Adrenal gland (tissue), 12 donors: ENCODE results near the gene RABGAP1L. TPM values are rescaled to one million over a fixed set of nuclear protein-coding genes. Genes with fewer than 3 reads are reported as not detected.

ENCODE experiments used
- DNase-seq, 7 donors: peaks; one replicate each; pipeline ENCODE4 v3.0.0-alpha.2; 2019 to 2020
- H3K27ac ChIP-seq, 5 donors: fragments of 200-600 bp; sonication (generic) in 4 of 5; 1 replicate in 3 of 5; 2 replicates in 2 of 5; pipeline versions ENCODE4 v1.5.1 to v1.8.0; 2016 to 2020; ENCODE audit warnings: mild to moderate bottlenecking in 1 of 5
- H3K27me3 ChIP-seq: fragments of 200-600 bp; 2 replicates; pipeline ENCODE4 v1.8.0; 2021
- H3K36me3 ChIP-seq, 2 donors: fragments of 200-600 bp; replicated peaks in 1 of 2; 1 replicate in 1 of 2; 2 replicates in 1 of 2; pipeline versions ENCODE4 v1.5.1 to v1.8.0; 2018 to 2022
- H3K4me1 ChIP-seq, 2 donors: fragments of 200-600 bp; replicated peaks in 1 of 2; 1 replicate in 1 of 2; 2 replicates in 1 of 2; pipeline versions ENCODE4 v1.5.1 to v1.8.0; 2018 to 2021
- H3K4me3 ChIP-seq, 4 donors: fragments of 200-600 bp; sonication (generic) in 3 of 4; one replicate each; pipeline ENCODE4 v1.5.1; 2016 to 2018
- H3K9me3 ChIP-seq, 3 donors: fragments of 200-600 bp; sonication (generic) in 1 of 3; replicated peaks in 1 of 3; 1 replicate in 2 of 3; 2 replicates in 1 of 3; pipeline versions ENCODE4 v1.5.1 to v1.8.0; 2016 to 2021
- POLR2A ChIP-seq, 2 donors: fragments of 450-650 bp; IDR thresholded peaks; one replicate each; pipeline ENCODE4 v1.6.1; 2017; ENCODE audit warnings: antibody characterized with exemption in 2 of 2, mild to moderate bottlenecking in 2 of 2, moderate library complexity in 1 of 2
- WGBS, 4 donors: extraction: QIAGEN DNeasy Blood & Tissue Kit in 2 of 4; methylation state at CpG; one replicate each; pipeline versions ENCODE4 v1.1.5 to v1.1.7; 2013 to 2017; 5-methylcytosine and 5-hydroxymethylcytosine counted together
- intact Hi-C, 2 donors: fragments of 100-400 bp; cut with DNase I; formaldehyde crosslinking; loops; one replicate each; pipeline versions ENCODE4 v1.14.1 to v1.15.0; 2022 to 2023
- polyA plus RNA-seq, 3 donors: library from polyadenylated mRNA; stranded (reverse); fragments of 200-250 nt in 2 of 3; fragments of 350-450 nt in 1 of 3; fragmentation: Illumina TruSeq in 1 of 3; extraction: RNeasy Lipid Tissue Mini Kit (QIAGEN cat#74804) in 1 of 3; gene quantifications; one replicate each; pipeline ENCODE4 v1.2.3, GENCODE V29; 2013 to 2014
- total RNA-seq, 9 donors: library from RNA; depleted of rRNA in 4 of 9; stranded (reverse); fragments of >200 nt in 4 of 9; fragments of 120-200 nt in 1 of 9; fragmentation: NEBNext Ultra II Directional in 1 of 9; extraction: Animal tissue kit (Norgen Biotek cat#: 25700) in 1 of 9; gene quantifications; one replicate each; pipeline versions ENCODE4 v1.1.0 to v1.2.4, GENCODE V29; 2013 to 2023
- TF ChIP-seq, protein P1 (sequence below), 6 experiments: fragments of 450-650 bp in 4 of 6; fragments of 200-600 bp in 2 of 6; sonication (generic) in 1 of 6; IDR thresholded peaks; 1 replicate in 5 of 6; 2 replicates in 1 of 6; pipeline versions ENCODE4 v1.5.1 to v1.8.0; 2016 to 2021; ENCODE audit warnings: antibody characterized with exemption in 6 of 6, mild to moderate bottlenecking in 2 of 6, moderate library complexity in 1 of 6
- donor health status: healthy with polysubstance abuse.
- donor health status: Bipolar disorder and iron deficiency.
- donor health status: DM: yes; HTN: yes; CAD: no.
- donor health status: DM: no; HTN: no; CAD: no.
- donor health status: DM: no; HTN: no; CAD: no.
- donor health status: DM: yes; HTN: yes; CAD: no.

RABGAP1L gene
- total and polyA plus RNA-seq, 12 donors, result 10.4 to 29.9 (median 19.7) TPM

DNA sequence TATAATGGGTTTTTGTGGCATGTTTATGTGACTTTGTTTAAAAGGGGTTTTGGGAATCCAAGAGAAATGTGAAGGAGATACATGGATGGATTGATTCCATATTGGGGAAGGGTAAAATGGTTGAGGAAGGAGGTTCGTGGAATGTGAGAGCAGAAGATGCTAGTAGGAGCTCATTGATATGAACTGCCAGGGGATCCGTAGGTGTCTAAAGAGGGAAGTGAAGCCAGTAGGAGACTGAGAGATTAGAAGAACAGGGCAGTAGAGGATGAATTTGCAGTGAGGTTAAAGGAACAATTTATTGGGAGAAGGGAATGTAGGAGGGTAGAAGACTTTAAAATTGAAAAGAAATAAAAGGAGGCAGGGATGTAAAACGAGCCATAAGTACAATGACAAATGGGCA lies 541.0 kb downstream of the RABGAP1L start:
- H3K9me3 ChIP-seq, result no peaks in the 10 kb centered on the region
- H3K27me3 ChIP-seq, result no peaks in the 10 kb centered on the region
- intact Hi-C loops, result no loop called here
- H3K36me3 ChIP-seq, result no peaks in the 10 kb centered on the region
- WGBS, 4 donors, result 89 to 94% (median 93%) methylated on average over 3 of the region's 3 CpGs
- no peak overlapping the region for H3K4me3 ChIP-seq
- no peak for TF ChIP-seq POLR2A (IDR thresholded peaks at IDR 0.05)
- TF ChIP-seq, protein P1, sequence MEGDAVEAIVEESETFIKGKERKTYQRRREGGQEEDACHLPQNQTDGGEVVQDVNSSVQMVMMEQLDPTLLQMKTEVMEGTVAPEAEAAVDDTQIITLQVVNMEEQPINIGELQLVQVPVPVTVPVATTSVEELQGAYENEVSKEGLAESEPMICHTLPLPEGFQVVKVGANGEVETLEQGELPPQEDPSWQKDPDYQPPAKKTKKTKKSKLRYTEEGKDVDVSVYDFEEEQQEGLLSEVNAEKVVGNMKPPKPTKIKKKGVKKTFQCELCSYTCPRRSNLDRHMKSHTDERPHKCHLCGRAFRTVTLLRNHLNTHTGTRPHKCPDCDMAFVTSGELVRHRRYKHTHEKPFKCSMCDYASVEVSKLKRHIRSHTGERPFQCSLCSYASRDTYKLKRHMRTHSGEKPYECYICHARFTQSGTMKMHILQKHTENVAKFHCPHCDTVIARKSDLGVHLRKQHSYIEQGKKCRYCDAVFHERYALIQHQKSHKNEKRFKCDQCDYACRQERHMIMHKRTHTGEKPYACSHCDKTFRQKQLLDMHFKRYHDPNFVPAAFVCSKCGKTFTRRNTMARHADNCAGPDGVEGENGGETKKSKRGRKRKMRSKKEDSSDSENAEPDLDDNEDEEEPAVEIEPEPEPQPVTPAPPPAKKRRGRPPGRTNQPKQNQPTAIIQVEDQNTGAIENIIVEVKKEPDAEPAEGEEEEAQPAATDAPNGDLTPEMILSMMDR (IDR thresholded peaks at IDR 0.05), result no peak
- H3K4me1 ChIP-seq, result no peaks in the 10 kb centered on the region
- no peak for DNase-seq
- no peak overlapping the region for H3K27ac ChIP-seq

DNA sequence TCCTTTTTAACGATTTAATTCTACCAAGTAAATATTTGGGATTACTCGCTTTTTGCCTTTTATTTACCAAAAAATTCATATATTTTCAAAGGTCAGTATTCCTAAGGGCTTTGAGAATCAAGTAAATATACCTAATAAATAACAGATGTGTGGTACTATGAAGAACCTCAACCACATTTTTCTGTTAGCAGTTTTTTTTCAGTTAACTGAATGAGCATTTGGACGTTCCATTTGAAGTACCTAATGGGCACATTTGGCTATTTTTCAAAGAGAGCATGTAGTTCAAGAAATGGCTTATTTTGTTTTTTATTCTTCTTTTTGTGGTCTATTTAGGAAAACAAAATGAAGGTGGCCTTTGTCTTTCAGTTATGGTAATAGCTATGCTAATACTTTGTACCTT lies 541.5 kb downstream of the RABGAP1L start:
- TF ChIP-seq, protein P1 (IDR thresholded peaks at IDR 0.05), result no peak
- TF ChIP-seq POLR2A (IDR thresholded peaks at IDR 0.05), result no peak
- Histone ChIP-seq H3K27me3 (no peaks in the 10 kb centered on the region), H3K9me3 (no peaks in the 10 kb centered on the region), H3K4me1 (no peaks in the 10 kb centered on the region), H3K27ac (no peak overlapping the region), H3K36me3 (no peaks in the 10 kb centered on the region), H3K4me3 (no peak overlapping the region)
- intact Hi-C loops, result no loop called here
- DNase-seq, result no peak
- 88 to 92% (median 89%) methylated on average over 3 of the region's 3 CpGs for WGBS, 4 donors

DNA sequence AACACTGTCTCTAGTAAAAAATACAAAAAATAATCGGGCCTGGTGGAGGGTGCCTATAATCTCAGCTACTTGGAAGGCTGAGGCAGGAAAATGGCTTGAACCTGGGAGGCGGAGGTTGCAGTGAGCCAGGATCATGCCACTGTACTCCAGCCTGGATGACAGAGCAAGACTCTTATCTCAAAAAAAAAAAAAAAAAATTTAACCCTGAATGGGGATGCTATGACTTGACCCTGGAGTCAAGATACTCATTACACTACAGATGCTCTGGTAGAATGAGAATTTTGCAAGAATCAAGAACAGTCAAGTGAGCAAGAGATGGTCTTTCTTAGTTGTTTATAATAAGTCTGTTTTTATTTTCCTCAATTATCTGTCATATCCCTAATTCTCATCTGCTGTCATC lies 542.2 kb downstream of the RABGAP1L start:
- Histone ChIP-seq H3K4me1 (no peaks in the 10 kb centered on the region), H3K27ac (no peak overlapping the region), H3K36me3 (no peaks in the 10 kb centered on the region), H3K9me3 (no peaks in the 10 kb centered on the region), H3K4me3 (no peak overlapping the region), H3K27me3 (no peaks in the 10 kb centered on the region)
- intact Hi-C loops, result no loop called here
- WGBS, 4 donors, result 84 to 100% (median 91%) methylated on average over 2 of the region's 2 CpGs
- DNase-seq, result no peak
- no peak for TF ChIP-seq POLR2A (IDR thresholded peaks at IDR 0.05)
- TF ChIP-seq, protein P1 (IDR thresholded peaks at IDR 0.05), result no peak

DNA sequence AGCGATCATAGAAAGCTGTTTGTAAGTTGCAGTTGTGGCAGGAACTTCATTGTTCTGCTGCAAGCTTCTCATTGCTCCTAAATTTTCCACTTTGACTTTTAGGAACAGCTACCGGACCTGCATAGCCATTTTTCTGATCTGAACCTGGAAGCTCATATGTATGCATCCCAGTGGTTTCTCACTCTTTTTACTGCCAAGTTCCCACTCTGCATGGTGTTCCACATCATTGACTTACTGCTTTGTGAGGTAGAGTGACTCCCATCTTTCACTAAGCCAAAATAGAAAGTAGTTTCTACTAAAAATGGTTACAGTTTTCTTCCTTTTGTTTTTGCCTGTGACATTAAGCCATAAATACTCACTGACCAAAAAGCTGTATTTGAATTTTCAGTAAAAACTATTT lies 542.7 kb downstream of the RABGAP1L start:
- WGBS, 4 donors, result 91 to 98% (median 95%) methylated on average over 2 of the region's 2 CpGs
- intact Hi-C loops, result no loop called here
- no peaks in the 10 kb centered on the region for H3K9me3 ChIP-seq
- H3K4me1 ChIP-seq, result no peaks in the 10 kb centered on the region
- TF ChIP-seq POLR2A (IDR thresholded peaks at IDR 0.05), result no peak
- TF ChIP-seq, protein P1 (IDR thresholded peaks at IDR 0.05), result no peak
- no peak overlapping the region for H3K27ac ChIP-seq
- no peaks in the 10 kb centered on the region for H3K27me3 ChIP-seq
- DNase-seq, result no peak
- H3K4me3 ChIP-seq, result no peak overlapping the region
- no peaks in the 10 kb centered on the region for H3K36me3 ChIP-seq
